ENCODE results near the gene PDIA6.

Gene PDIA6

DNA sequence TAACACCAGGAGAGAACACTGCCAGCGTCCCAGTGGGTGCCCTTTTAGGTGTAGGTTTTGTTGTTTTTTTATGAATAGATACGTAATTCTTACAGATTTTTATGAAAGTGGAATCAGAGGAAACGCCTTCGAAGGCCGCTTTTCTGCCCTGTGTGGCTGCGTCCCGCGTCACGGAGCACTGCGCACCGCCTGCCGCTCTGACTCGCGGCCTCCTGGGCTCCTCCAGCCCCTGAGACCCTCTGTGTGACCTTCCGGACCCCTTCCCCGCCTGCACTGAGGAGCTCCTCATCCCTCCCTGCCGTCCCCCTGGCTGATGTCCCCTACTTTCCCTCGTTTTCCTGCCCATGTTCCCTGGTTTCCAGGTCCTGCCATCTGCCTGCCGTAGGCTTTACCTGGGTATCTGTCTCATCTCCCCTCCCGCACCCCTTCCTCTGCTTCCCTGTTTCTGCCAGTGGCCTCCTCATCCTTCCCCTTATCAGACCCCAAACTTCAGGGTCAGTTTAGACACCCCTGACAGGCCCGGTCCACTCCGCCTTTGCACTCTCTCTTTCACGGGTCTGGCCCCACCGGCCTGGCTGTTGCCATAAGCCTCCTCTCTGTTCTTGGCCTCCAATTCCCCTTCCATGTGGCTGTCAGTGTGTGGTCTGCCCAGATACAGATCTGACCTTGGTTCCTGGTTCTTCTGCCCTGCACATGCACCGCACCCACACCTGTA is 32.7 kb downstream of the PDIA6 start:
- no peak for DNase-seq

- no peak for DNase-seq
Measured at GRCh38 chr2:10778724-10779115, 33.9 kb downstream of the PDIA6 start.

GRCh38 chr2:10777842-10778723 is 34.5 kb downstream of the PDIA6 start:
- no peak for DNase-seq

- DNase-seq: no peak
Measured at GRCh38 chr2:10777111-10777841, 35.3 kb downstream of the PDIA6 start.

- DNase-seq: no peak
Measured at GRCh38 chr2:10776231-10776977, 36.2 kb downstream of the PDIA6 start.

- no peak for DNase-seq
Measured at GRCh38 chr2:10775831-10776230, 36.8 kb downstream of the PDIA6 start.

- no peak for DNase-seq
Measured at GRCh38 chr2:10775021-10775780, 37.4 kb downstream of the PDIA6 start.

DNA sequence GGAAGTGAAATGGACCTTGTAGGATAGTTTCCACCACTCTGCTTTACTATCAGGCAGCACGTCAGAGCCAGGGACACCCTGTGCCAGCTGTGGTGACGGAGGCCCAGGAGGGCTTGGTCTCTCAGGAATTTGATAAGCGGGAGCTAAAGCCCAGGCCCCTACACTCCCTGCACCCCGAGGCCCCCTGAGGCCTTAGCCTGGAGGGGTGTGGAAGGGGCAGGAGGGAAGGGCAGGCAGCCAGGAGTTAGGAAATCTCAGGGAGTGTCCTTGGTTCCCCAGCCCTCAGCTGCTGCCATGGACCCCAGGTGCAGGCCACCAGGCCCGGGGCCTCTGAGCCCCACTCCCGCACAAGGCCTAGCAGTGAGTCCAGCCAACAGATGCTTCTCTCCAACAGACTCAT is 38.2 kb downstream of the PDIA6 start:
- no peak for DNase-seq

DNA sequence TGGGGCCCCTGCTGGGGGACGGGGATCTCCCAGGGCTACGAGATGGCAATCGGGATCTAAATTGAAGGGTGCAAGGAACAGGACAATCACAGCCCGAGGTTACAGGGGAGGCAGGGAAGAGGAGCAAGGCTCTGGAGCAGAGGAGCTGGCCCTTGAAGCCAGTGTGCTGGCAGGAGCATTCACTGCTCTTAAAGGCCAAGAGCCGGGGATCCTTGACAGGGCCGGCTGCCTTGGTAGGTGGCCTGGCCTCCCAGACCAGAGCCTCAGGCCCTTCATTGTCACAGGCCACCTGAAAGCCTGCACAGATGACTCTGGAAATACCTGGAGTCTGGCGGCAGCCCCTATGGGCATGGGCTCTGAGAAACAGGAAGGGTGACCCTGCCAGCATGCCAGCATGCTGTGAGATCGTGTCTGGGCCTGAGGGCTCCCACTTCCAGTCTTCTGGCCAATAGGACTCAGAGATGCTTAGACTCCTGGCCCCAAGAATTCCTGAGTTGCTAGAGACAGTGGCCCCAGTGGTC is 38.7 kb downstream of the PDIA6 start:
- DNase-seq: no peak

DNA sequence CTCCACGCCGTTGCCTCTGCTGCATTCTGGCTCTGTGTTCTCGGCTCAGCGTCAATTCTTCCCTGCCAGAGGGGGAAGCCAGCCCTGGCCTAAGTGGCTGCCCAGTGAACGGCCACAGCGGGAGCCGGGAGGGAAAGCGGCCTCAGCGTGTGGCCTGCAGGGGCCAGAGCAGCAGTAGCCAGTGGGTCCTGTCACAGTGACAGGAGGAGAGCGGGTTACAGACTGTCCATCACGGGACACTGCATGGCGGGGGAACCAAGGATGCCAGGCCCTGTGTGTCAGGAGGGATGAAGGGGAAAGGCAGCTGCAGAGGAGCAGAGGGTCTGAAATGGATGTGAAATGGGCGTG is 39.7 kb downstream of the PDIA6 start:
- DNase-seq: no peak

DNA sequence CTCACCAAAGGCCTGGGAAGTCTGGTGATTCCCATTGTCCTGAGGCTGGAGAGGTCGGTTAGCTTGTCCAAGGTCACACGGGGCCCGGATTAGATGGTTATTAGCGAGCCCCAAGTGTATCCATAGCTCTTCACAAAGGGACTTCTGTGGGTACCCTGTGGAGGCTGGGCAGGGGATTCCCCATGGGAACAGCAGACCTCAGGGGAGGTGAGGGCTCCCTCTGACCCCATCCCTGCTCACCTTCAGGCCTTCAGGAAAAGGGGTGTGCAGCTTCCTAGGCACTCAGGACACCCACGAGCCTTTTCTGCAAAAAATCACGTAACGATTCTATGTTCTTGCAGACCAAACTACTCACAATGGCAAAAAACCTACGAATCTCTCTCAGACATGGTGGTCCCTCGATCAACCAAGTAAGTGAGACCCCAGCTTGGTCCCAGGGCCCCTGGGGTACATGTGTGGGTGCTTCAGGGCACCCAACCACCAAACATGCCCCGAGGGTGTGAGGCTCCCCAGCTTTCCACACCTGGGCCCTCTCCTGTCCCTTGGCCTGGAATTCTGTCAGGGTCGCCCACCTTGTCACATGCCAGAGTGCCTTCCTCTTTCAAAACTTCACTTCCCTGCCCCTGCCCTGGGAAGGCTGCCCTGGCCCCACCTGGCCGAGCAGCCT is 40.3 kb downstream of the PDIA6 start:
- no peak for DNase-seq

GRCh38 chr2:10771786-10772185 is 40.8 kb downstream of the PDIA6 start:
- DNase-seq: no peak

GRCh38 chr2:10770956-10771750 is 41.4 kb downstream of the PDIA6 start:
- DNase-seq: no peak

- DNase-seq: no peak
Measured at GRCh38 chr2:10768063-10768507, 44.5 kb downstream of the PDIA6 start.

- DNase-seq: no peak
Measured at GRCh38 chr2:10765914-10766313, 46.7 kb downstream of the PDIA6 start.

- DNase-seq: no peak
Measured at GRCh38 chr2:10765461-10765860, 47.1 kb downstream of the PDIA6 start.

DNA sequence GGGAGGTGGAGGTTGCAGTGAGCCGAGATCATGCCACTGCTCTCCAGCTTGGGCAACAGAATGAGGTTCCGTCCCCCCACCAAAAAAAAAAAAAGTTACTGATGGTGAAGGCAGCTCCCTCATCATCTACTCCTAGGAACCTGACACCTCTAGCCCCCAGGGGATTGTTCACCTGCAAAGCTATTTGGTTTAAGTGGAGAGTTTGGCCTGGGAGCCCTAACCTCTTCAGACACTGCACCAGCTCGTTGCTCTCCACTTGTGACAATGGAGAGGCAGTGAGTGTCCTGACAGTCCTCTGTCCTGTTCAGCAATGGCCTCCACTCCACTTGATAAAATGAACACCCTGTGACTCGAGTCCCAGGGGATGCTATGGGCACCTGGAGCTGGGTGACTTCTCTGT is 47.7 kb downstream of the PDIA6 start:
- no peak for DNase-seq

GRCh38 chr2:10764096-10764785 is 48.3 kb downstream of the PDIA6 start:
- DNase-seq: no peak

GRCh38 chr2:10763461-10763800 is 49.2 kb downstream of the PDIA6 start:
- DNase-seq: no peak
